NCI-H1417 (cell line): Measurements from ENCODE around the gene SPDEF.

Experiments used
- DNase-seq, 3 experiments: peaks; one replicate each; lab custom pipeline; 2025; lab: John Stamatoyannopoulos, UW

SPDEF gene

GRCh38 chr6:34527751-34528670, 28.1 kb downstream of the SPDEF start:
- DNase-seq, result no peak

- peak; percentile 69 to 89 (median 87) for DNase-seq
Observed at GRCh38 chr6:34526992-34527728, 29.0 kb downstream of the SPDEF start.

- DNase-seq, result peak in 1 of 3 experiments; percentile 47
Observed at GRCh38 chr6:34526241-34526972, 29.7 kb downstream of the SPDEF start.

GRCh38 chr6:34525431-34526175, 30.5 kb downstream of the SPDEF start:
- DNase-seq, result no peak

- DNase-seq, result no peak
Observed at GRCh38 chr6:34524971-34525370, 31.2 kb downstream of the SPDEF start.

- DNase-seq, result peak in 1 of 3 experiments; percentile 7
Observed at GRCh38 chr6:34524499-34524898, 31.6 kb downstream of the SPDEF start.

GRCh38 chr6:34523441-34524206, 32.5 kb downstream of the SPDEF start:
- no peak for DNase-seq

- DNase-seq, result no peak
Observed at GRCh38 chr6:34522761-34523160, 33.4 kb downstream of the SPDEF start.

- DNase-seq, result no peak
Observed at GRCh38 chr6:34521463-34522285, 34.5 kb downstream of the SPDEF start.

- DNase-seq, result no peak
Observed at GRCh38 chr6:34520645-34521462, 35.3 kb downstream of the SPDEF start.

GRCh38 chr6:34519971-34520644, 36.0 kb downstream of the SPDEF start:
- DNase-seq, result no peak

GRCh38 chr6:34518669-34519365, 37.3 kb downstream of the SPDEF start:
- DNase-seq, result no peak

- DNase-seq, result no peak
Observed at GRCh38 chr6:34517966-34518365, 38.2 kb downstream of the SPDEF start.

GRCh38 chr6:34517461-34517881, 38.7 kb downstream of the SPDEF start:
- no peak for DNase-seq

GRCh38 chr6:34516391-34517324, 39.5 kb downstream of the SPDEF start:
- DNase-seq, result no peak

- DNase-seq, result no peak
Observed at GRCh38 chr6:34515473-34516387, 40.4 kb downstream of the SPDEF start.
